SK-N-SH treated with all-trans-retinoic acid at 6 μM for 48 hours (cell line): ENCODE data around the gene MRC1.

ENCODE experiments used
- ARNTL ChIP-seq: fragments of 450-650 bp; formaldehyde crosslinking; IDR thresholded peaks from 2 replicates; pipeline ENCODE4 v1.5.0; 2020; ENCODE audit warnings: low read depth, mild to moderate bottlenecking, moderate library complexity, borderline replicate concordance
- BACH2 ChIP-seq: fragments of 250-450 bp; sonication (Bioruptor Pico); IDR thresholded peaks from 2 replicates; pipeline ENCODE4 v1.9.0; 2021; ENCODE audit warnings: mild to moderate bottlenecking, borderline replicate concordance
- GLIS3 ChIP-seq: fragments of 250-450 bp; sonication (Bioruptor Pico); IDR thresholded peaks from 2 replicates; pipeline ENCODE4 v1.5.0; 2020; ENCODE audit warnings: mild to moderate bottlenecking, moderate library complexity
- ISL1 ChIP-seq: fragments of 250-450 bp; sonication (Bioruptor Pico); IDR thresholded peaks from 2 replicates; pipeline ENCODE4 v2.1.2; 2022; ENCODE audit warnings: mild to moderate bottlenecking, moderate library complexity
- RARB ChIP-seq: fragments of 250-450 bp; sonication (Bioruptor Pico); IDR thresholded peaks from 2 replicates; pipeline ENCODE4 v1.8.0; 2021; ENCODE audit warnings: mild to moderate bottlenecking, moderate library complexity
- SNAI2 ChIP-seq: fragments of 250-450 bp; sonication (Bioruptor Pico); IDR thresholded peaks from 2 replicates; pipeline ENCODE4 v1.5.0; 2020; ENCODE audit warnings: mild to moderate bottlenecking, moderate library complexity
- ZC3H10 ChIP-seq: fragments of 250-450 bp; sonication (Bioruptor Pico); IDR thresholded peaks from 2 replicates; pipeline ENCODE4 v1.5.1; 2021; ENCODE audit warnings: mild to moderate bottlenecking, moderate library complexity
- ZFP3 ChIP-seq: fragments of 250-450 bp; sonication (Bioruptor Pico); IDR thresholded peaks from 2 replicates; pipeline ENCODE4 v1.5.0; 2020; ENCODE audit warnings: mild to moderate bottlenecking, moderate library complexity
- ZFP30 ChIP-seq: fragments of 450-650 bp; formaldehyde crosslinking; IDR thresholded peaks from 2 replicates; pipeline ENCODE4 v1.5.0; 2022; ENCODE audit warnings: mild to moderate bottlenecking, moderate library complexity
- ZNF565 ChIP-seq: fragments of 450-650 bp; formaldehyde crosslinking; conservative IDR thresholded peaks from 2 replicates; pipeline ENCODE4 v1.5.0; 2020; ENCODE audit warnings: low read depth, mild to moderate bottlenecking, moderate library complexity
- TF ChIP-seq, protein P1 (sequence below): fragments of 250-450 bp; sonication (Bioruptor Pico); IDR thresholded peaks from 2 replicates; pipeline ENCODE4 v1.5.1; 2020; ENCODE audit warnings: low read depth, mild to moderate bottlenecking, moderate library complexity
- TF ChIP-seq, protein P2 (sequence below): fragments of 250-450 bp; sonication (Bioruptor Pico); IDR thresholded peaks from 2 replicates; pipeline ENCODE4 v1.5.1; 2021; ENCODE audit warnings: mild to moderate bottlenecking, moderate library complexity

DNA sequence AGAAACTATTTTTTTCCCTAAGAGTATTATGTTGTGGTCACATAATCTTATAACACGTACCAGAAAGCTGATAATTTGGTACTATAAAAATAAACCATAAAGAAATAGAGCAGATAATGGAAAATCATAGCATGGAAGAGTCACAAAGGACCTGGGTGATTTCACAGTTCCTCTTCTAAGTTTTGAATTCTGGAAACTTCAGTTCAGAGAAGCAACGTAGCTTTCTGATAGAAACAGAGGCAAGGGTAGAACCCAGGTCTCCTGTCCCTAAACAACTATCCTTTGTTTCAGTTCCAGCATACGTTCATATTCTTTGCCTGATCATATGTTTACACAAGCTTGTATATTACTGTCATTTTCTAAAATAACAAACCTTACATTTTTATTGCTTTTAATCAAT lies 47.9 kb downstream of the MRC1 start:
- TF ChIP-seq, protein P1, sequence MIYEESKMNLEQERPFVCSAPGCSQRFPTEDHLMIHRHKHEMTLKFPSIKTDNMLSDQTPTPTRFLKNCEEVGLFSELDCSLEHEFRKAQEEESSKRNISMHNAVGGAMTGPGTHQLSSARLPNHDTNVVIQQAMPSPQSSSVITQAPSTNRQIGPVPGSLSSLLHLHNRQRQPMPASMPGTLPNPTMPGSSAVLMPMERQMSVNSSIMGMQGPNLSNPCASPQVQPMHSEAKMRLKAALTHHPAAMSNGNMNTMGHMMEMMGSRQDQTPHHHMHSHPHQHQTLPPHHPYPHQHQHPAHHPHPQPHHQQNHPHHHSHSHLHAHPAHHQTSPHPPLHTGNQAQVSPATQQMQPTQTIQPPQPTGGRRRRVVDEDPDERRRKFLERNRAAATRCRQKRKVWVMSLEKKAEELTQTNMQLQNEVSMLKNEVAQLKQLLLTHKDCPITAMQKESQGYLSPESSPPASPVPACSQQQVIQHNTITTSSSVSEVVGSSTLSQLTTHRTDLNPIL = no peak
- TF ChIP-seq GLIS3 (CRISPR knock-in tag) (no peak), ARNTL (CRISPR knock-in tag) (no peak), BACH2 (CRISPR knock-in tag) (no peak), SNAI2 (CRISPR knock-in tag) (no peak), ZFP3 (CRISPR knock-in tag) (no peak), RARB (CRISPR knock-in tag) (no peak), ZNF565 (CRISPR knock-in tag) (no peak), ZFP30 (CRISPR knock-in tag) (no peak), ZC3H10 (CRISPR knock-in tag) (no peak), ISL1 (CRISPR knock-in tag) (no peak)
- TF ChIP-seq, protein P2, sequence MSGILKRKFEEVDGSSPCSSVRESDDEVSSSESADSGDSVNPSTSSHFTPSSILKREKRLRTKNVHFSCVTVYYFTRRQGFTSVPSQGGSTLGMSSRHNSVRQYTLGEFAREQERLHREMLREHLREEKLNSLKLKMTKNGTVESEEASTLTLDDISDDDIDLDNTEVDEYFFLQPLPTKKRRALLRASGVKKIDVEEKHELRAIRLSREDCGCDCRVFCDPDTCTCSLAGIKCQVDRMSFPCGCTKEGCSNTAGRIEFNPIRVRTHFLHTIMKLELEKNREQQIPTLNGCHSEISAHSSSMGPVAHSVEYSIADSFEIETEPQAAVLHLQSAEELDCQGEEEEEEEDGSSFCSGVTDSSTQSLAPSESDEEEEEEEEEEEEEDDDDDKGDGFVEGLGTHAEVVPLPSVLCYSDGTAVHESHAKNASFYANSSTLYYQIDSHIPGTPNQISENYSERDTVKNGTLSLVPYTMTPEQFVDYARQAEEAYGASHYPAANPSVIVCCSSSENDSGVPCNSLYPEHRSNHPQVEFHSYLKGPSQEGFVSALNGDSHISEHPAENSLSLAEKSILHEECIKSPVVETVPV (CRISPR knock-in tag) = no peak
